Upper lobe of left lung (tissue), 6 donors: ENCODE measurements around the gene ZNF225. TPM values are rescaled to one million over a fixed set of nuclear protein-coding genes. Genes with fewer than 3 reads are reported as not detected.
A peak's percentile ranks its signal among the peaks of the same experiment; 100 is the strongest.

ENCODE experiments used
- ATAC-seq, 2 donors: fragments of 200-7000 bp; cut with Tn5 transposase; one replicate each; pipeline ENCODE4 v1.9.1; 2022; ENCODE audit warnings: mild to moderate bottlenecking in 2 of 2, moderate library complexity in 2 of 2; ENCODE audit not compliant: low FRiP score in 2 of 2
- DNase-seq, 2 donors: peaks; one replicate each; pipeline ENCODE4 v3.0.0-alpha.2; 2019 to 2020
- H3K27ac ChIP-seq, 4 donors: fragments of 200-600 bp; sonication (generic); one replicate each; pipeline ENCODE4 v1.5.1; 2016 to 2019
- H3K27me3 ChIP-seq, 4 donors: fragments of 200-600 bp; sonication (generic); one replicate each; pipeline ENCODE4 v1.5.1; 2017 to 2019
- H3K36me3 ChIP-seq, 4 donors: fragments of 200-600 bp; sonication (generic); one replicate each; pipeline ENCODE4 v1.5.1; 2016 to 2019
- H3K4me1 ChIP-seq, 4 donors: fragments of 200-600 bp; sonication (generic); one replicate each; pipeline ENCODE4 v1.5.1; 2018 to 2019
- H3K4me3 ChIP-seq, 4 donors: fragments of 200-600 bp; sonication (generic); one replicate each; pipeline ENCODE4 v1.5.1; 2017 to 2019; ENCODE audit warnings: mild to moderate bottlenecking in 2 of 4, moderate library complexity in 1 of 4
- H3K9me3 ChIP-seq, 4 donors: fragments of 200-600 bp; sonication (generic); one replicate each; pipeline ENCODE4 v1.5.1; 2018 to 2019
- EP300 ChIP-seq, 4 donors: sonication (generic); formaldehyde crosslinking; IDR thresholded peaks; one replicate each; pipeline ENCODE4 v1.5.1; 2017; ENCODE audit warnings: antibody characterized with exemption in 4 of 4, control low read depth in 2 of 4
- POLR2A ChIP-seq, 4 donors: fragments of 450-650 bp; IDR thresholded peaks; one replicate each; pipeline ENCODE4 v1.5.1; 2016 to 2017; ENCODE audit warnings: antibody characterized with exemption in 4 of 4, mild to moderate bottlenecking in 2 of 4
- POLR2AphosphoS5 ChIP-seq, 2 donors: sonication (generic); formaldehyde crosslinking; IDR thresholded peaks; one replicate each; pipeline ENCODE4 v1.5.1; 2017; ENCODE audit warnings: antibody characterized with exemption in 2 of 2
- WGBS, 2 donors: methylation state at CpG; one replicate each; pipeline ENCODE4 v1.1.5; 2017 to 2018; 5-methylcytosine and 5-hydroxymethylcytosine counted together
- total RNA-seq, 6 donors: library from RNA; depleted of rRNA in 4 of 6; stranded (reverse); fragments of >200 nt in 4 of 6; gene quantifications; one replicate each; pipeline versions ENCODE4 v1.1.0 to v1.2.1, GENCODE V29; 2016 to 2021
- TF ChIP-seq, protein P1 (sequence below), 6 experiments: fragments of 450-650 bp in 4 of 6; fragments of 200-600 bp in 2 of 6; sonication (generic) in 2 of 6; IDR thresholded peaks; one replicate each; pipeline ENCODE4 v1.5.1; 2016 to 2019; ENCODE audit warnings: antibody characterized with exemption in 6 of 6
- donor health status: DM: no; HTN: no; CAD: no; lungs with moderate emphysema.
- donor health status: DM: no; HTN: yes; CAD: no; lungs with severe emphysema.

Gene ZNF225
- total RNA-seq = 10 to 100 TPM in 1 of 6 donors, 1 to 10 TPM in 5; 1.6 to 11.5 (median 4.5) TPM

- peak; percentile 79 to 98 for DNase-seq
- H3K9me3 ChIP-seq = peaks cover 22 to 35% (median 33%) of the 10 kb centered on the region in 4 donors
- TF ChIP-seq EP300 (IDR thresholded peaks at IDR 0.05) (no peak), POLR2AphosphoS5 (IDR thresholded peaks at IDR 0.05) (peak in 1 of 2 donors; percentile 84), POLR2A (IDR thresholded peaks at IDR 0.05) (peak in 2 of 4 donors; percentile 8 to 56)
- TF ChIP-seq, protein P1, sequence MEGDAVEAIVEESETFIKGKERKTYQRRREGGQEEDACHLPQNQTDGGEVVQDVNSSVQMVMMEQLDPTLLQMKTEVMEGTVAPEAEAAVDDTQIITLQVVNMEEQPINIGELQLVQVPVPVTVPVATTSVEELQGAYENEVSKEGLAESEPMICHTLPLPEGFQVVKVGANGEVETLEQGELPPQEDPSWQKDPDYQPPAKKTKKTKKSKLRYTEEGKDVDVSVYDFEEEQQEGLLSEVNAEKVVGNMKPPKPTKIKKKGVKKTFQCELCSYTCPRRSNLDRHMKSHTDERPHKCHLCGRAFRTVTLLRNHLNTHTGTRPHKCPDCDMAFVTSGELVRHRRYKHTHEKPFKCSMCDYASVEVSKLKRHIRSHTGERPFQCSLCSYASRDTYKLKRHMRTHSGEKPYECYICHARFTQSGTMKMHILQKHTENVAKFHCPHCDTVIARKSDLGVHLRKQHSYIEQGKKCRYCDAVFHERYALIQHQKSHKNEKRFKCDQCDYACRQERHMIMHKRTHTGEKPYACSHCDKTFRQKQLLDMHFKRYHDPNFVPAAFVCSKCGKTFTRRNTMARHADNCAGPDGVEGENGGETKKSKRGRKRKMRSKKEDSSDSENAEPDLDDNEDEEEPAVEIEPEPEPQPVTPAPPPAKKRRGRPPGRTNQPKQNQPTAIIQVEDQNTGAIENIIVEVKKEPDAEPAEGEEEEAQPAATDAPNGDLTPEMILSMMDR (IDR thresholded peaks at IDR 0.05) = peak in 2 of 6 experiments; percentile 32 to 37
- H3K4me1 ChIP-seq = peaks cover 14 to 22% (median 16%) of the 10 kb centered on the region in 4 donors
- 0% methylated on average over 6 to 44 of the region's 44 CpGs for WGBS, 2 donors
- peaks cover 5 to 28% (median 11%) of the 10 kb centered on the region in 4 donors for H3K36me3 ChIP-seq
- peak; percentile 98 to 99 for ATAC-seq
- H3K27me3 ChIP-seq = no peaks in the 10 kb centered on the region
- peak within 1 kb of the TSS; percentile 64 to 95 (median 71) for H3K4me3 ChIP-seq
- H3K27ac ChIP-seq = peak within 1 kb of the TSS; percentile 61 to 81 (median 75)
Observed at GRCh38 chr19:44113138-44113783, at the start of gene ZNF225. Gene ZNF225 (plus strand): TSS chr19:44113399. CDS start chr19:44115828, 2,429 bp downstream.

DNA sequence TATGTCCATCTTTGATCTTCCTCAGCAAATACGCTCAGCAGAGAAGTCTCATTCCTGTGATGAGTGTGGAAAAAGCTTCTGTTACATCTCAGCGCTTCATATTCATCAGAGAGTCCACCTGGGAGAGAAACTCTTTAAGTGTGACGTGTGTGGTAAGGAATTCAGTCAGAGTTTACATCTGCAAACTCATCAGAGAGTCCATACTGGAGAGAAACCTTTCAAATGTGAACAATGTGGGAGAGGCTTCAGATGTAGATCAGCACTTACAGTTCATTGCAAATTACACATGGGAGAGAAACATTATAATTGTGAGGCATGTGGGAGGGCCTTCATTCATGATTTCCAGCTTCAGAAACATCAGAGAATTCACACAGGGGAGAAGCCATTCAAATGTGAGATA, 46.9 kb upstream of the ZNF225 start:
- Histone ChIP-seq H3K27me3 (no peaks in the 10 kb centered on the region), H3K36me3 (peaks cover 20 to 60% (median 50%) of the 10 kb centered on the region in 4 donors), H3K4me1 (peaks cover 0 to 3% (median under 1%) of the 10 kb centered on the region in 4 donors), H3K4me3 (no peak overlapping the region), H3K9me3 (peaks cover 30 to 56% (median 53%) of the 10 kb centered on the region in 4 donors), H3K27ac (no peak overlapping the region)
- ATAC-seq = no peak
- 64 to 76% methylated on average over 3 of the region's 3 CpGs for WGBS, 2 donors
- TF ChIP-seq POLR2A (IDR thresholded peaks at IDR 0.05) (no peak), EP300 (IDR thresholded peaks at IDR 0.05) (no peak), POLR2AphosphoS5 (IDR thresholded peaks at IDR 0.05) (no peak)
- TF ChIP-seq, protein P1 (IDR thresholded peaks at IDR 0.05) = no peak
- DNase-seq = no peak

DNA sequence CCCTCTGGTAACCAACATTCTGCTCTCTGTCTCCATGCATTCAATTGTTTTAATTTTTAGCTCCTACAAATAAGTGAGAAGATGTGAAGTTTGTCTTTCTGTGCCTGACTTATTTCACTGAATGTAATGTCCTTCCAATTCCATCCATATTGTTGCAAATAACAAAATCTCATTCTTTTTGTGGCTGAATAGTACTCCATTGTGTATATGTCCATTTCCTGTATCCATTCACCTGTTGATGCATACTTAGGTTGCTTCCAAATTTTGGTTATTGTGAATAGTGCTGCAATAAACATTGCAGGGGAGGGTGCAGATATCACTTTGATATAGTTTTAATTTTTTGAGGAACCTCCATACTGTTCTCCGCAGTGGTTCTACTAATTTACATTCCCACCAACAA, 43.8 kb upstream of the ZNF225 start:
- no peak for ATAC-seq
- H3K4me1 ChIP-seq = peaks cover 4 to 17% (median 13%) of the 10 kb centered on the region in 4 donors
- DNase-seq = no peak
- peaks cover 30 to 46% (median 38%) of the 10 kb centered on the region in 4 donors for H3K9me3 ChIP-seq
- peaks cover 10 to 29% (median 21%) of the 10 kb centered on the region in 4 donors for H3K36me3 ChIP-seq
- WGBS, 2 donors = 87 to 96% methylated on average over 1 of the region's 1 CpG
- no peaks in the 10 kb centered on the region for H3K27me3 ChIP-seq
- H3K4me3 ChIP-seq = no peak overlapping the region
- TF ChIP-seq POLR2A (IDR thresholded peaks at IDR 0.05) = no peak
- TF ChIP-seq POLR2AphosphoS5 (IDR thresholded peaks at IDR 0.05) = no peak
- TF ChIP-seq, protein P1 (IDR thresholded peaks at IDR 0.05) = no peak
- no peak for TF ChIP-seq EP300 (IDR thresholded peaks at IDR 0.05)
- no peak overlapping the region for H3K27ac ChIP-seq

GRCh38 chr19:44071824-44072542, 41.2 kb upstream of the ZNF225 start, which contains the start of gene ZNF284:
Gene ZNF284 (plus strand): TSS chr19:44072159. CDS start chr19:44076390, 4,231 bp downstream.
- ATAC-seq = peak; percentile 97 to 99
- DNase-seq = peak; percentile 73 to 90
- peak within 1 kb of the TSS; percentile 53 to 83 (median 72) for H3K4me3 ChIP-seq
- 0% methylated on average over 26 to 38 of the region's 40 CpGs for WGBS, 2 donors
- H3K36me3 ChIP-seq = peaks cover 0 to 5% (median 4%) of the 10 kb centered on the region in 4 donors
- H3K9me3 ChIP-seq = peaks cover 6 to 23% (median 13%) of the 10 kb centered on the region in 4 donors
- peaks cover 4 to 17% (median 13%) of the 10 kb centered on the region in 4 donors for H3K4me1 ChIP-seq
- TF ChIP-seq POLR2AphosphoS5 (IDR thresholded peaks at IDR 0.05) = peak; percentile 52 to 74
- peak in 2 of 4 donors; percentile 22 to 37 for TF ChIP-seq POLR2A (IDR thresholded peaks at IDR 0.05)
- TF ChIP-seq EP300 (IDR thresholded peaks at IDR 0.05) = no peak
- TF ChIP-seq, protein P1 (IDR thresholded peaks at IDR 0.05) = peak in 1 of 6 experiments; percentile 20
- H3K27me3 ChIP-seq = no peaks in the 10 kb centered on the region
- H3K27ac ChIP-seq = peak within 1 kb of the TSS; percentile 21 to 71 (median 59)
